22Rv1 (cell line): ENCODE measurements around the gene AHNAK.

Experiments used
- CTCF ChIP-seq: fragments of 450-650 bp; IDR thresholded peaks from 2 replicates; pipeline ENCODE4 v1.5.1; 2017; ENCODE audit warnings: mild to moderate bottlenecking
- ZFX ChIP-seq: fragments of 450-650 bp; IDR thresholded peaks from 2 replicates; pipeline ENCODE4 v1.6.1; 2017; ENCODE audit warnings: antibody characterized with exemption, borderline replicate concordance

GRCh38 chr11:62445314-62445740, 101.3 kb downstream of the AHNAK start:
- TF ChIP-seq CTCF (no peak), ZFX (no peak)
